PC-9 (cell line): ENCODE measurements around the gene GATA6. TPM values are rescaled to one million over a fixed set of nuclear protein-coding genes. Genes with fewer than 3 reads are reported as not detected.

Experiments used
- BruUV-seq: library from RNA; stranded (reverse); fragments of 400-500 nt; replicated peaks from 2 replicates; lab custom pipeline; 2021; lab: Mats Ljungman, UMichigan
- CTCF ChIA-PET: fragments of 300-600 bp; sonication (Branson Sonifier 250); formaldehyde crosslinking; loops from one replicate; lab custom pipeline; 2022; ENCODE audit warnings: antibody characterized with exemption; lab: Charles Lee
- POLR2A ChIA-PET: fragments of 300-600 bp; sonication (Branson Sonifier 250); formaldehyde crosslinking; loops from one replicate; lab custom pipeline; 2022; ENCODE audit warnings: antibody characterized with exemption; ENCODE audit not compliant: unreplicated experiment; lab: Charles Lee
- DNase-seq, 2 experiments: peaks; one replicate each; pipeline versions ENCODE4 v3.0.0 to v3.0.0-alpha.2; 2015 to 2022; ENCODE audit warnings: mixed read lengths in 1 of 2
- H2AFZ ChIP-seq: fragments of 200-600 bp; sonication (generic); 2 replicates; pipeline ENCODE4 v1.8.1; 2017; ENCODE audit warnings: antibody characterized with exemption
- H3F3A ChIP-seq: fragments of 200-600 bp; sonication (generic); 2 replicates; pipeline ENCODE4 v1.8.1; 2017; ENCODE audit warnings: antibody characterized with exemption, mild to moderate bottlenecking, low read depth; ENCODE audit not compliant: insufficient read depth
- H3K27ac ChIP-seq: fragments of 200-600 bp; sonication (generic); 2 replicates; pipeline ENCODE4 v1.6.1; 2016; ENCODE audit warnings: mixed run types
- H3K27me3 ChIP-seq: fragments of 200-600 bp; sonication (generic); 2 replicates; pipeline ENCODE4 v1.6.1; 2016; ENCODE audit warnings: low read depth, mixed run types; ENCODE audit not compliant: insufficient read depth
- H3K36me3 ChIP-seq: fragments of 200-600 bp; sonication (generic); 2 replicates; pipeline ENCODE4 v1.6.1; 2016; ENCODE audit warnings: low read depth, mixed run types
- H3K4me1 ChIP-seq: fragments of 200-600 bp; sonication (generic); replicated peaks from 2 replicates; pipeline ENCODE4 v1.6.1; 2016; ENCODE audit warnings: mixed run types; ENCODE audit not compliant: insufficient read depth
- H3K4me2 ChIP-seq: fragments of 200-600 bp; sonication (generic); 2 replicates; pipeline ENCODE4 v1.6.1; 2017; ENCODE audit warnings: mixed run types
- H3K4me3 ChIP-seq: fragments of 200-600 bp; sonication (generic); 2 replicates; pipeline ENCODE4 v1.6.1; 2016; ENCODE audit warnings: mixed run types
- H3K79me2 ChIP-seq: fragments of 200-600 bp; sonication (generic); 2 replicates; pipeline ENCODE4 v1.6.1; 2017; ENCODE audit warnings: low read depth, mixed run types
- H3K9me2 ChIP-seq: fragments of 200-600 bp; sonication (generic); 2 replicates; pipeline ENCODE4 v1.8.1; 2017; ENCODE audit warnings: mild to moderate bottlenecking; ENCODE audit not compliant: insufficient read depth
- H3K9me3 ChIP-seq: fragments of 200-600 bp; sonication (generic); 2 replicates; pipeline ENCODE4 v1.8.1; 2016; ENCODE audit warnings: low read depth; ENCODE audit not compliant: insufficient read depth
- H4K20me1 ChIP-seq: fragments of 200-600 bp; sonication (generic); 2 replicates; pipeline ENCODE4 v1.8.1; 2017; ENCODE audit not compliant: insufficient read depth
- EZH2 ChIP-seq: fragments of 200-600 bp; sonication (generic); IDR thresholded peaks from 2 replicates; pipeline ENCODE4 v1.8.0; 2017; ENCODE audit warnings: antibody characterized with exemption, low read depth
- intact Hi-C: fragments of 100-400 bp; cut with micrococcal nuclease; formaldehyde crosslinking; loops from one replicate; pipeline ENCODE4 v1.10.0; 2022; ENCODE audit not compliant: unreplicated experiment
- total RNA-seq: library from RNA; stranded (reverse); gene quantifications from 2 replicates; pipeline ENCODE4 v1.2.3, GENCODE V29; 2021
- TF ChIP-seq, protein P1 (sequence below): fragments of 200-600 bp; sonication (generic); conservative IDR thresholded peaks from 2 replicates; pipeline ENCODE4 v1.6.1; 2017; ENCODE audit warnings: mixed run types, antibody characterized with exemption, mild to moderate bottlenecking, moderate library complexity

The GATA6 gene
- total RNA-seq, 1 experiment from 2014 or later, result 9.1 TPM

DNA sequence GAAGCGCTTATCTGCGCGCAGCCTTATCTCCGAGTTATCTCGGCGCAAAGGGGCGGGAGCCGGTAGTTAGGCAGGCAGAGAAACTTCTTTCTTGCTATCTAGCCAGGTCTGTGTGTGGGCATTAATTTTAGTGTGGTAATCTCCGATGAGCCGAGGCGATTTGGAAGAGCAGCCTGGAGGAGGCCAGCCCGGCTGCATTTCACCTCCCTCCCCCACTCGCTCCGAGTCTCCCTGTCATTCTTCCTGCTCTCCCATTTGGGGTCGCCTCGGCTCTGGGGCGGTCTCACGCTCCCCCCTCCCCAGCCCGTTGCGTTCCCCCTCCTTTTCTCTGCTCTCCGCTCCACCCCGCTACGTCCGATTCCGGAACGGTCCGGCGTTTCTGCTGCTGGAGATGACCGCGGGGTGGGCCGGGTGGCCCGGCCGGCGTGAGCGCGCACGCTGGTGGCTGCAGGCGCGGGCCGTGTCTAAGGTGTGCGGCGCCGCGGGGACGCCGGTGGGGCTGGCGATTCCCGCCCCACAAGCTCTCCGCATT, 566 bp downstream of the GATA6 start:
- H3K4me3 ChIP-seq, result peak overlapping the region; percentile 73
- H3K9me3 ChIP-seq, result no peaks in the 10 kb centered on the region
- no peaks in the 10 kb centered on the region for H3K27me3 ChIP-seq

DNA sequence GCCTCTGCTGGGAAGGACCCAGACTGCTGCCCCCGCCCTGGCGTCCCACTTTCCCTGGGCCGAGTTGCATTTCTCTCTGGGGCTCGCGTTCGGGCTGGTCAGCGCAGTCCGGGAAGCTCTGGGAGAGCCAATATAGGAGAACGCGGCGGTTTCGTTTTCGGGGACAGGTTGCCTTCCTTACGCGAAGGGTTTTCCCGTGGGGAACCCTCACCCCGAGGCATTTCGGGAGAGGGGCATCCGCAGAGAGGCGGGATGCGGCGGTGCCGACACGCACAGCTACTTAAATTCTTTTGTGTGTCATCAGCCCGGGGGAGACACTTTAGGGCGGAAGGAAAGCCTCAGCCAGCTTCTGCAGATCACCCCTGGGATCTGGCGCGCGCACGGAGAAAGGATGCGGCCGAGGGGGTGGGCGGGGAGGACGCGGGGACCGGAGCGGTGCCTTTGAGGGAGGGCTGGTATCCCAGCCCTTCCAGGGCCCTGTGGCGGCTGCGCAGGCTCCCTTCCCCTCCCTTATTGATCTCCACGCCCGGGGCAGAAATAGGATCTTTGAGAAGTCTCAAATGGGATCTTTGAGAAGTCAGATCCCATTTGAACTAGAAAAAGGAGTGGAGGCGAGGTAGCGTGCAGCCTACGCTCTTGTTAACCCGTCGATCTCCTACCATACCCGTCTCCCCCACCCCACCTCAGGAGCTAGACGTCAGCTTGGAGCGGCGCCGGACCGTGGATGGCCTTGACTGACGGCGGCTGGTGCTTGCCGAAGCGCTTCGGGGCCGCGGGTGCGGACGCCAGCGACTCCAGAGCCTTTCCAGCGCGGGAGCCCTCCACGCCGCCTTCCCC, 1.2 kb downstream of the GATA6 start:
- intact Hi-C loops, result loop anchor here (5.0 to 10.0 kb wide), 2 partner anchors 114 to 192 kb away; no protein-coding TSS in a partner anchor
- no peaks in the 10 kb centered on the region for H3K27me3 ChIP-seq
- CTCF ChIA-PET, result interaction anchor here (0.5 kb wide), 1 partner anchor 10 kb away, joined by 3 read pairs; no protein-coding TSS in a partner anchor

More for the DNA sequence above, 566 bp downstream of the GATA6 start:
- ChIA-PET POLR2A (no interaction called here), CTCF (interaction anchor here (0.5 kb wide), 1 partner anchor 10 kb away, joined by 3 read pairs; no protein-coding TSS in a partner anchor)
- Histone ChIP-seq H3K4me1 (peaks cover 26% of the 10 kb centered on the region), H3K79me2 (peaks cover 49% of the 10 kb centered on the region), H3K27ac (peak overlapping the region; percentile 74), H2AFZ (peak overlapping the region; percentile 90), H3K9me2 (no peaks in the 10 kb centered on the region), H4K20me1 (no peaks in the 10 kb centered on the region), H3F3A (no peaks in the 10 kb centered on the region), H3K36me3 (no peaks in the 10 kb centered on the region), H3K4me2 (peak overlapping the region; percentile 89)
- TF ChIP-seq, protein P1, sequence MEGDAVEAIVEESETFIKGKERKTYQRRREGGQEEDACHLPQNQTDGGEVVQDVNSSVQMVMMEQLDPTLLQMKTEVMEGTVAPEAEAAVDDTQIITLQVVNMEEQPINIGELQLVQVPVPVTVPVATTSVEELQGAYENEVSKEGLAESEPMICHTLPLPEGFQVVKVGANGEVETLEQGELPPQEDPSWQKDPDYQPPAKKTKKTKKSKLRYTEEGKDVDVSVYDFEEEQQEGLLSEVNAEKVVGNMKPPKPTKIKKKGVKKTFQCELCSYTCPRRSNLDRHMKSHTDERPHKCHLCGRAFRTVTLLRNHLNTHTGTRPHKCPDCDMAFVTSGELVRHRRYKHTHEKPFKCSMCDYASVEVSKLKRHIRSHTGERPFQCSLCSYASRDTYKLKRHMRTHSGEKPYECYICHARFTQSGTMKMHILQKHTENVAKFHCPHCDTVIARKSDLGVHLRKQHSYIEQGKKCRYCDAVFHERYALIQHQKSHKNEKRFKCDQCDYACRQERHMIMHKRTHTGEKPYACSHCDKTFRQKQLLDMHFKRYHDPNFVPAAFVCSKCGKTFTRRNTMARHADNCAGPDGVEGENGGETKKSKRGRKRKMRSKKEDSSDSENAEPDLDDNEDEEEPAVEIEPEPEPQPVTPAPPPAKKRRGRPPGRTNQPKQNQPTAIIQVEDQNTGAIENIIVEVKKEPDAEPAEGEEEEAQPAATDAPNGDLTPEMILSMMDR, result no peak
- no peak for TF ChIP-seq EZH2
- intact Hi-C loops, result loop anchor here (1.0 to 10.0 kb wide), 7 partner anchors 55 to 393 kb away; no protein-coding TSS in a partner anchor
- DNase-seq, result no peak
- TSS peak; percentile 50 for BruUV-seq

More for the DNA sequence above, 1.2 kb downstream of the GATA6 start:
- H3K9me2 ChIP-seq, result no peaks in the 10 kb centered on the region
- no TSS peak for BruUV-seq
- H4K20me1 ChIP-seq, result no peaks in the 10 kb centered on the region
- TF ChIP-seq, protein P1, result no peak
- no peak for TF ChIP-seq EZH2
- H3K4me3 ChIP-seq, result peak overlapping the region; percentile 73
- H3K4me2 ChIP-seq, result peak overlapping the region; percentile 89
- peaks cover 26% of the 10 kb centered on the region for H3K4me1 ChIP-seq
- POLR2A ChIA-PET, result no interaction called here
- H3K9me3 ChIP-seq, result no peaks in the 10 kb centered on the region
- peaks cover 56% of the 10 kb centered on the region for H3K79me2 ChIP-seq
- no peaks in the 10 kb centered on the region for H3F3A ChIP-seq
- peak; percentile 49 to 52 for DNase-seq
- H3K27ac ChIP-seq, result peak overlapping the region; percentile 74
- H2AFZ ChIP-seq, result peak overlapping the region; percentile 90
- H3K36me3 ChIP-seq, result 0 out of 2 replicates have a peak, but pooled peaks cover 3% of the 10 kb centered on the region
